Activated gamma-delta T cell (primary cell): ENCODE measurements around the gene NDUFS8.

Experiments used
- DNase-seq: peaks from one replicate; lab custom pipeline; 2025; lab: John Stamatoyannopoulos, UW

Gene NDUFS8

DNA sequence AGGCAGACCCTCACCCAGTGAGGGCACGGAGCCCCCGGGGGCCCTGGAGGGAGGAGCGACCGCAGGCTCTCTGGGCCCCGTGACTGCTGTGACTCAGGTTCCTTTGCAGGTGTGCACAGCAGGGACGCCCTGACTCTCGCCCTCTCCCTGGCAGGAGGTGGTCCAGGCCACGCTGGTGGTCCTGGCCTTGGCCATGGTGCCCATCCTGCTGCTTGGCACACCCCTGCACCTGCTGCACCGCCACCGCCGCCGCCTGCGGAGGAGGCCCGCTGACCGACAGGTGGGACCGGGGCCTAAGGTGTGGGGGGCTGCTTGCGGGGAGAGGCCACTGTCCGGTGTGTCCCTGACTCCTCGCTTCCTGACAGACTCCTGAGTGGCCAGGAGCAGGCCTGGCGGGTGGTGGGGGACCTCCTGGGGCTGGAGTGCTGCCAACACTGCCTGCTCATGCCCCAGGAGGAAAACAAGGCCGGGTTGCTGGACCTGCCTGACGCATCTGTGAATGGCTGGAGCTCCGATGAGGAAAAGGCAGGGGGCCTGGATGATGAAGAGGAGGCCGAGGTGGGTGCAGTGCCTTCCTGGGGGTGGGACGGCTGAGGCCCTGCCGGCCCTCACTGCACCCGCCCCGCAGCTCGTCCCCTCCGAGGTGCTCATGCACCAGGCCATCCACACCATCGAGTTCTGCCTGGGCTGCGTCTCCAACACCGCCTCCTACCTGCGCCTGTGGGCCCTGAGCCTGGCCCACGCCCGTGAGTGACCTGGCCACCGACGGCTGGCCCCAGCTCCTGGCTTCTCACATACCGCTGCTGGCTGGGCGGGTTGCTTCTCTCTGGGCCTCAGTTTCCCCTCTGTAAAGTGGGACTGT lies 19.3 kb downstream of the NDUFS8 start:
- no peak for DNase-seq

DNA sequence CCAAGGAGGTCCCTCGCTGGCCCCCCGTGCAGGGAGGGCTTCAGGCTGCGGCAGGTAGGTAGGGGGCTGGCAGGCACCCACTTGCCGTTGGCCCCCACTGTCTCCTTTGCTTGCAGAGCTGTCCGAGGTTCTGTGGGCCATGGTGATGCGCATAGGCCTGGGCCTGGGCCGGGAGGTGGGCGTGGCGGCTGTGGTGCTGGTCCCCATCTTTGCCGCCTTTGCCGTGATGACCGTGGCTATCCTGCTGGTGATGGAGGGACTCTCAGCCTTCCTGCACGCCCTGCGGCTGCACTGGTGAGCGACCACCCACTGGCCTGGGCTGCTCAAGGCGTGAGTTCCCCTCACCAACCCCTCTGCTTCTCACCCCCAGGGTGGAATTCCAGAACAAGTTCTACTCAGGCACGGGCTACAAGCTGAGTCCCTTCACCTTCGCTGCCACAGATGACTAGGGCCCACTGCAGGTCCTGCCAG lies 19.9 kb downstream of the NDUFS8 start:
- no peak for DNase-seq

DNA sequence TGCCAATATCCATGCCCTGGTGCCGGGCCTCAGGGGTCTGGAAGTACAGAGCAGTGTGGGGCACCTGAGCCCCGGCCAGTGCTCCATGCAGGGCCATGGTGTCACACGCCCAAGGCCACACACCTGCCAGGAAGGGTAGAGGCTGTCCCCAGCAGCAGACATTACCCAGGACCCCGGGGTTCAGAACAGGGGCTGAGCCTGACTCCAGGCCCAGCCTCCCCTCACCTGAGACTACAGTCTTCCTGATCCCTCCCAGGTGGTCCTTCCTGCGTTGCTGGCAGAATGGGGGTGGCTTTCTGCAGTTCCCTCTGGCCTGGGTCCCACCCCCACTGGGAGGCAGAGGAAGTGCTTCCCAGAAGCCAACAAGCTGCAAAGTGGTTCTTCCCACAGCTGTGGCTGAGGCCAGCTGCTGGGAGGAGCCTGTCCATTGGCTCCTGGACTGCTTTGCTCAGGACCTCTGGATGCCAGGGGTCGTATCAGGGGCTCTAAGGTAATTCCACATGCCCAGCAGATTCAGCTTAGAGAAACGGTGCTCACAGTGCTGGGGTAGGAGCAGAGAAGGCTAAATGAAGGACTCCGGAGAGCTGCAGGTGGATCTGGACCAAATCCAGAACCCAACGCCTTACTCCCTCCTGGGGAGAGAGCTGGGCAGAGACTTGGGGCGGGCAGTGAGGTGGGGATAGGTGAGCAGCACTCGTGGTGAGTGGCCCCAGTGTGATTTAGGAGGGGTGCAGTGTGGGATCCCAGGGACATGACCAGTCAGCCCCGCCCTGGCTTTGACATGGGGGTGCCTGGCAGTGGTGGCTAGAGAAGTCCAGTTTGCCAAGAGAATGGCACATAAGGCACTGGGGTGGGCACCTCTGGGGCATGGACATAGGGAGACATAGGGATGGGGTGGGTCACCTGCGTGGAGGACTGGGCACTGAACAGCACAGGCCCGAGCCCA lies 21.0 kb downstream of the NDUFS8 start:
- no peak for DNase-seq

DNA sequence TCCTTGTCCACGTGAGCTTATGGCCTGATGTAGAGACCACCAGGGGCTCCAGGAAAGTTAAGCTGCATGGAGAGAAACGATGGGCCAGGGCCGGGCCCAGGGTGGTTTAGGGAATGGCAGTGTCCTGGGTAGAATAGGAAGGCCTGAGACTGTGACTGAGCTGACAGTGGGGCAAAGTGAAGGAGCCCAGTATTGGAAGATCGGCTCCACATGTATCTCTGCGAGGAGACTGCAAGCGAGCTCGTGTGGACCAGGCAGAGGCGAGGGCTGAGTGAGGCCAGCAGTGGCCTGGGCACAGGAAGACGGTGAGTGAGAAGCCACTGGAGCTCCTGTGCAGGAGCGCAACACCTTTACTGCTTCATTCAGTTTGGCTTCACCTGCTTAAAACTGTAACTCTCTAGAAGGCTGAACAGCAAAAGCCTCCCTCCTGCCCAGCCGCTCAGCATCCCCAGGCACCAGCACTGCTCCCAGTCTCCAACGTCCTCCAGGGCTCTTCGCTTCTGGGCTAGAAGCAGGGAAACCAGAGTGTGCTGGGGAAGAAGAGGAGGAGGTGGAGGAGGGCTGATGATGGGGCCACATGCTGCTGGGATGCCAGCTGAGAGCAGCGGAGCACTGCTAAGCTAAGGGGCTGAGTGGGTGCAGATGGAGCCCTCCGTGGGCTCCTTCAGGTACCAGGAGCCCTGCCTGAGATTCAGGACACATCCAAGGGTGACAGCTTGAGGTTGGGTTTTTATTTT lies 21.8 kb downstream of the NDUFS8 start:
- no peak for DNase-seq

DNA sequence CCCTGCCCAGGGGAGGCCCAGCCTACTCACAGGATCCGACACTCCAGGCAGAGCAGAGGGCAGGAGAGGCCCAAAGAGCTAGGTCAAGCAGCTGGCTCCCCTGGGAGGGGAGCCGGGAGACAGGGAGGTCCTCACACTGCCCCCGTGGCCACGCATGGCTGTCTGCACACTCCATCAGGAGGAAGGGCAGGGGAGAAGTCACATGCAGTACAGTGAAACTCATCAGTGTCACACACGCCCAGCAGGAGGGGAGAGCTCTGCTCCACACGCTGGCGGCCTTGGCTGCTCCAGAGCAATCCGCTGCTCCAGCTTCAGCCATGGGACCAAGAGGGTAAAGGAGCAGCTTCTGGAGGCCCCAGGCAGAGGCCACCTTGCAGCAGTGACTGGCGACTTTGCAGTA lies 22.6 kb downstream of the NDUFS8 start:
- DNase-seq = no peak

DNA sequence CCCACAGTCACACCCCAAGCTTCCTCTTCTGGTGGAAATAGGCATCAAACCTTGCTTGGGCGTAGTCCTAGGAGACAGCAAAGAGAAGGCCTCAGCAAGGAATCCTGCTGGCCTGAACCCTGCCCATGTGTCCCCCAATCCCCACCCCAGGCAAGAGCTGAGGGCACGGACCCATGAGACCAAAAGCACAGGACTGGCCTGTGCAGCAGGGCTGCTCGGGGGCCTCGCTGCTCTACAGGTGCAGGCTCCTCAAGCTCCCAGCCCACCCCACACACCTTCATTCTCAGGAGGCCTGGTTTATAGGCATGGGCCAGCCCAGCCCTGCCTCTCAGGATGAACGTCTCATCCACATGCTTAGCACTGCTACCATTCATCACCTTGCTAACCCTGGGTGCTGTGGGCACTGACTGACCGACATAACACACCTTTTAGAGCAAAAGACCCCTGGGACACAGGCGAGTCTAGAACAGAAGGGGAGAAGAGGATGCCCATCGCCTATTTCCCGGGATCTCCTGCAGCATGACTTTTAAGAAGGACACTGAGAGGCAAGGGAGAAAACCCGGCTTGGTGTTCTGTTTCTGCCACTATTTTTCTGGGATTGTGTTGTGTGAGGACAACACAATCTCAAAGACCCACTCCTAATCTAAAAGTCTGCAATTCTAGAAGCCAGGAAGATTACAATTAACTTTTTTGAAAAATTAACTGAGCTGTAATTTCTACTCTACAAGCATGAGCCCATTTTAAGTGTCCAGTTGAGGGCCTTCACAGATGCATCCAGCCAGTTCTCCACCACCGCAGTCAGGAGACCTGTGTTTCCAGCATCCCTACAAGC lies 23.7 kb downstream of the NDUFS8 start:
- no peak for DNase-seq

DNA sequence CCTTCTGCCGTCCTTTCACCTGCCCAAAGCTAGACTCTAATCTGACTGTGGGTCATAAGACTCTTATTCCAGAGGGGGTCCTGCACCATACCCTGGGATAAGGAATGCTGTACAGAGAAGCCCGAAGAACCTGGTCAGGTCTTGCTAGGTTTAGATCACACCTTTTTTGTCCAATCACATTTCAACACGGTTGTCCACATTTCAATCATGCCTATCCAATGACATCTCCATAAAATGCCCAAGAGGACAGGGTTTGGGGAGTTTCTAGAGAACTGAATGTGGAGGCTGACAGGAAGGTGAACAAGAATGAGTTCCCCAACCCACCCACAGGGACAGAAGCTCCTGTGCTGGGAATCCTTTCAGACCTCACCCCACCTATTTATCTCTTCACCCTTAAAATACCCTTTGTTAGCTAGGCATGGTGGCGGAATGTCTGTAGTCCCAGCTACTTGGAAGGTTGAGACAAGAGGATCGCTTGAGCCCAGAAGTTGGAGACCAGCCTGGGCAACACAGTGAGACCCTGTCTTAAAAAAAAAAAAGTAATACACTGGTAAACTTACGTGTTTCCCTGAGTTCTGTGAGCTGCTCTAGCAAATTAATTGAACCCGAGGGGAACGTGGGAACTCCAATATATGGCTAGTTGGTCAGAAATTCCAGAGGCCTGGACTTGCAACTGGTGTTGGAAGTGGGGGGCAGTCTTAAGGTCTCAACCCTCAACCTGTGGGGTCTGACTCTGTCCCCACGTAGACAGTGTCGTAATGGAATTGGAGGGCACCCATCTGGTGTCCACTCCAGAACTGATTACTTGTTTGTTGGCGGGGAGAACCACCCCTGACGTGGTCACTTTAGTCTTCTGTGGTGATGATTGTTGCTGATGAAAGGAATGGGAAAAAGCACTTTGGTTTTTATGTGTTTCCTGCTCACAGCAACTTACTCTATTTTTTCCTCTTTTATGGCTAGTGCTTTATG lies 26.1 kb downstream of the NDUFS8 start:
- no peak for DNase-seq

DNA sequence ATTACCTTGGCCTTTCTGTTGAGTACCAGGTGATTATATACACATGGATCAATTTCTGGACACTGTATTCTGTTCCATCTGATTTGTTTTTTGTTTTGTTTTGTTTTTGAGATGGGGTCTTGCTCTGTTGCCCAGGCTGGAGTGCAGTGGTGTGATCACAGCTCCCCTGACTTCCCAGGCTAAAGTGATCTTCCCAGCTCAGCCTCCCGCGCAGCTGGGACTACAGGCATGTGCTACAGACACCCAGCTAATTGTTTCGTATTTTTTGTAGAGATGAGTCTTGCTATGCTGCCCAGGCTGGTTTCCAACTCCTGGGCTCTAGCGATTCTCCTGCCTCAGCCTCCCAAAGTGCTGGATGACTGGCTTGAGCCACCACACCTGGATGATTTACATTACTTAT lies 27.3 kb downstream of the NDUFS8 start:
- DNase-seq = no peak

DNA sequence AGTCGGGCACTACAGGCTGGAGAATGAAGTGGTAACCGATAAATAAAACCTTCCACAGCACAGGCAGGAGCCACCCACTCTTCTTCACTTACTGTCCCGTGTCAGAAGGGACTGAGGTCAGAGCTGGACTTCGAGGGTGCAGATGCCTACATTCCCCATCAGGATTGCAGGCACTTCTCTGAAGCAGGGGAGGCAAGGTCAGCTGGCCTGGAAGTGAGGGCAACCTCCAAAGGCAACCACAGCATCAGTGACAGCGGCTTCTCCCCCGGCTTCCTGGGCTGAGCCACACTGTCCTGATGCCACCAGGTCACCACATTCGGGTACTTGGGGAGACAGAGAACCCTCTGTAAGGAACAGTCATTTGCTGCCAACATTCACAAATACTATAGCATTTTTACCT lies 31.0 kb downstream of the NDUFS8 start:
- DNase-seq = no peak

DNA sequence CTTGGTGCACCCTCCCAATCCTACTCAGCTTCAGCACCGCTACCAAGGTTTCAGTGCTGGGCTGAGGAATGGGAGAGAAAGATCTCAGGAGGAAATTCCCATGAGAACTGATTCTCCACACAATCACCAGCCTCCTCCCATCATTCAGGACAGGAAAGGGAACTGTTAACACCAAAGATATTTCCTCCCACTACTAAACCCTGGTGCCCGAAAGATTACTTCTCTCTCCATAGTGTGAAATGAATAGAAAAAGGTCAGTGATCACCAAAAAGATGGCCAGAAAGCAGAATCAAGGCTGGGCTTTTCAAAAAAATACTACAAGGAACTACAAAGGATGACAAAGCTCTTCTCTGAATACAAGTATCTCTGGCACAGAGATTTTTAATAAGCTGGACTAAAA lies 34.4 kb downstream of the NDUFS8 start:
- no peak for DNase-seq

DNA sequence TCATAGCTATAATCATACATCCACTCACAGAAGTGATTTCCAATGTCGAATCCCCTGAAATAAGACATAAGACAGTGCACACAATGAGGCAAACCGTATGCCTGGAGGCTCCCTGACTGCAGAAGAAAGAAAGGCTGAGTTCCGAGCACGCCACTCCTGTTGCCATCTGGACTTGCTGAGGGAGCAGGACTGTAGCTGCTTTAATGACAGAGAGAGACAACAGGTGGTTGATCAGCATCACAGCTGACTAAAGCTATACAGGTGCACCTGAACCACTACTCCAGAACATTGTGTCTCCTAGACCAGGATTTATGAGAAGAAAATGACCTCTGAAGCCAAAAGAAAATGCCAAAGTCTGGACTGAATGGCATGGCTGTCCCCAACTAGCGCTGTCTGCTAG lies 35.4 kb downstream of the NDUFS8 start:
- no peak for DNase-seq

DNA sequence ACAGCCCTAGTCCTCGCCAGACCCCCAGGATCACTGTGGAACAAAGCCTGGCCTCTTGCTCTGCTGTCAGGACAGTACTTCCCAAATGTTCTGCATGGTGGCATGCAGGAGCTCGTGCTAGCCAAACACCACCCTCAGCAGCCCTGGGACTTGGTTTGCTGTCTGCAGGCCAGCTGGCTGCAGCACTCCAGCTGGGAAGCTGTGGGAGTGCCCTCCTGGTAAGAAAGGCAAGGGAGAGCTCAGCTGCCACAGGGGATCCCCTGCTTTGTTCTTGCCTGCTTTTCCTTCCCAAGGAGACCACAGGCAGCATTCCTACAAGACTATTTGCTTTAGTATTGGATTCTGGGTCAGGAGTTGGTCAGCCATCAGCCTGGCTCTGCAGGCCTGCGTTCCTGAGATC lies 36.3 kb downstream of the NDUFS8 start:
- DNase-seq = no peak

DNA sequence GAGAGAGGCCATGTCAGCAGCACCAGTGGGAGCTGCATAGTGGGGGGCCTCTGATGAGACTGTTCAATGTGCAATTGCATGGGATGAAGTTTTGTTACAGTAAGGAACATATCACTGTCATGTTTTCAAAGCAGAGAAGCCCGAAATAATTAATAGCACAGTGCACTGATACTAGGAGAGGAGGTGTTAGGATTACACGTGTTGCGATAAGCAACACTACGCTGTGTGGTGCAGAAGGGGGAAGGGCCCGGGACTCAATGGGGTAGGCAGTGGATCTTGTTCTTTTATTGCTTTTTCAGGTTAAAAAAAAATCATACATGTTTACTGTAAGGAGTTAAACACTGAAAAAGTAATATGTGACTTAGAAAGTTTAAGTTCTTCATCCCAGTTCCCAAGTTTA lies 37.5 kb downstream of the NDUFS8 start:
- no peak for DNase-seq

DNA sequence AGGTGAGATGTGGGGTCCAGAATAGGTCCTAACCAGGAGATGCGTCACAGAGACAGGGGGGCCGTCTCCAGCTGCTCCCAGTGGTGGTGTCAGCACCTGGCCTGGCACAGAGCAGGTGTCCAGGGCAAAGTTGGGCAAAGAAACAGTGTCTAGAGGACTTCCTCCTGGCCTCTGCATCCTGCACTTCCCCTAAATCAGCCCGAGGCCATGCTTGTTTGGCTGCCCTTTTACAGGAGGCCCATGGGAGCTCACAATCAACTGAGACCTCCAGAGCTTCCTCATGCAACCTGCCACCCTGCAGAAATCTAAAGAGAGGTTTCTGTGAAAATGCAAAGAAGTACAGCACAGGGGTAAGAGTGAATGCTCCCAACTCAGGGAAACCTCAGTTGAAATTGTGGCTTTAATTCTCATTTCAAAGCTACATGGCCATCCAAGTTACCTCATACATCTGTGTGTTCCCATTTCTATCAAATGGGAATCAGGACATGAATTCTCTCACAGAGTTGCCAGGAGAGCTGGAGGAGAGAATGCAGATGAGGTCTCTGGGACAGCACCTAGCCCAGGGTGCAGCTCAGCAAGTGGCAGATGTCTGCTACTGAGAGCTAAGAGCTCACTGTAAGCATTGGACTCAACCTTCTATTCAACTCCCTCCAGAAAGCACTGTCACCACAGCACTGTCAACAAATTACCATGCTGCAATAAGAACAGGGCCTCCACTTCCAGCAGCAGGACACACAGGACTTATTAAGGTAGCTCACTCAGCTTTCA lies 41.0 kb downstream of the NDUFS8 start:
- DNase-seq = no peak

DNA sequence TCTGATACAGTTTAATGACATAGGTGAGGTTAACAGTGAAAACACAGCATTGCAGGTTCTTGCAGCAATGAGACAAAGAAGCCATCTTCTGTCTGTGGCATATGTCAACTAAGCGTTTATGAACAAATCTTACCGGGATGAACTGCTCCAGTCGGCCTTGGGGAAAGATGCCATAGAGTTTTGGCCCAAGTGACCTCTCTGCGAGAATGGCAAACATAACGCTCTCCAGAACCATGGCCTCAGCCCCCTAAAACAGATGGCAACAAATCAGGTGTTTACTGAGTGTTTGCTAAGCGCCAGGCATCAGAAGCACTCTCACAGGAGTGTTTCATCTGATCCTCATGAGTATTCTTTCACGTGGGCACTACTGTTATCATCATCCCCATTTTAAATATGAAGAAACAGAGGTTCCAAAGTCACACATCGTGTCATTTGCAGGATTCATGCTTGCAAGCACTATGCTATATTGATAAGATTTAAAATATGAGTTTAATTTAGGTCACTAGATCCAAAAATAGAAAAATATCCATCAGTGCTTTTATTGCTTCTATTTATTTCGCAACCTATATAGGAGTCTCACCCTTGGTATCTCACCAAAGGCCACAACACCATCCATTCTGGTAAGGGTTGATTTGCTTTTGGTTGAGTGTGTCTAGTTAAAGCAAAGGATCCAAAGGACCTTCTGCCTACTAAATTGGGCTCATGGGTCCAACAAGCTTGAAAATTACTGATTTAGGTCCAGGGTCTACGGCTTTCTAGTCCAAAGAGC lies 44.3 kb downstream of the NDUFS8 start:
- DNase-seq = no peak

DNA sequence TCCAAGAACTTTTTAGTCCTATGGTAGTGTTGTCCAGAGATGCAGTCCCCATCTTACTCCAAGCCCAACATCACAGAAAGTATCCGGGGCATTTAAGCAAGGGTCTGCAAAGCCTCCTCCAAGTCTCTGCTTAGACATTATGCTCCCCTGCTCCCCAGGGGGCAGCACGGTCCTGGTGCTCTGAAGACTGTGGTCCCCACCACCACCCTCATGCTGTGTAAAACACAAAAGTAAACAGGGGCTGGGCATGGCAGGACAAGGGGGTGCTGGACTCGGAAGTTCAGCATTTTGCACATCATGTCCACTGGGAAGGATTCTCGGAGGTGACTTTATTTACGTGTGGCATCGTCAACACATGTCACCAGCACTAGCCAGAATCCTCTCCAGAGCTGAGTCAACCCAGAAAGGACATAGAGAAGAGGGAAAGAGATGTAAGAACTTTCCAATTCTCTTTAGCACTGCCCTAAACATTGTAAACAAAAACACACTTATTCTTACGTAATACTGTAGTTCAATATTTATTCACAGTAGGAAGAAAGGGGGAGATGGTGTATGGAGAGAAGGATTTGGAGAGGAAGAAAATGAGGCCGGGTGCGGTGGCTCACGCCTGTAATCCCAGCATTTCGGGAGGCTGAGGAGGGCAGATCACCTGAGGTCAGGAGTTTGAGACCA lies 46.0 kb downstream of the NDUFS8 start:
- no peak for DNase-seq

DNA sequence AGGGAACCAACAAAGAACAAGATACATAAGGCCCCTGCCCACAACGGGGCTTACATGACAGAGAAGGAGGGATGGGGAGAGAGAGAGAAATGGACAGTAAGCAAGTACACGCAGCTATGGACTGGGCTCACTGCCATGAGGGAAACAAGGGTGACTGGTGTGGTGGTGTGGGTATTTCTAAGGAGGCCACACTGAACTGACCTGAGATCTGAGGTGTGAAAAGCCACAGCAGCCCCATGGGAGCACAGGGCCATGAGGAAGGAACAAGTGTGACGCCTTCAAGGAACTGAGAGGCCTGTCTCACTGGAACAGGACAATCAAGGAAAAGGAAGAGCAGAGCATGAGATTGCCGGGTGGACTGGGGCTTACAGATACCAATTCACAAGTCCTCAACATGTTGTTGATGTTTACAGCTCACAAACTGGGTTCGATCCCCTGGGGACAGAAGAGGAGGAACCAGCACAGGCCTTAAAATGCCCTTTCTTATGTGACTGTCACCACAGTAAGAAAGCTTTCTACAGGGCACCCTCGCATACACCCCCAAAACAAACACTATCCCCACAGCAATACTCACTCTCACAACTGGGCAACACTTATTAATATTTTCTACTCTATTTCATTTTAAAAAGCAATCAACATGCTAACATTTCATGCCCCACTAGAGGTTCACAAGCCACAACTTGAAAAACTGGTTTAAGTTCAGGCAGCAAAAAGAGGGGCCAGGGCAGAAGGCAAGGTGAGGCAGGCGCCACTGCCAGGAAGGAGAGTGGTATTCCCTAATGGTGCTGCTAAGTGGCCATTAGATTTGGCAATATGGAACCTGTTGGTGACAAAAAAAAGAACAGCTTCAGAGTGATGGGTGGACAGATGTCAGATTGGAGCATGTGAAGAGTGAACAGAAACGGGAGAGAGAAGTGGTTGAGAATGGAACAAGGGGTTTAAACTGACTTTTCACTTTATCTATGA lies 47.4 kb downstream of the NDUFS8 start:
- DNase-seq = no peak
